ENCODE results near the gene ACTR2.
"Not testable (repeated sequence)": the region's sequence is repeated elsewhere in the genome, so short reads cannot be mapped to it uniquely, and the experiment has no call there.

The ACTR2 gene

DNA sequence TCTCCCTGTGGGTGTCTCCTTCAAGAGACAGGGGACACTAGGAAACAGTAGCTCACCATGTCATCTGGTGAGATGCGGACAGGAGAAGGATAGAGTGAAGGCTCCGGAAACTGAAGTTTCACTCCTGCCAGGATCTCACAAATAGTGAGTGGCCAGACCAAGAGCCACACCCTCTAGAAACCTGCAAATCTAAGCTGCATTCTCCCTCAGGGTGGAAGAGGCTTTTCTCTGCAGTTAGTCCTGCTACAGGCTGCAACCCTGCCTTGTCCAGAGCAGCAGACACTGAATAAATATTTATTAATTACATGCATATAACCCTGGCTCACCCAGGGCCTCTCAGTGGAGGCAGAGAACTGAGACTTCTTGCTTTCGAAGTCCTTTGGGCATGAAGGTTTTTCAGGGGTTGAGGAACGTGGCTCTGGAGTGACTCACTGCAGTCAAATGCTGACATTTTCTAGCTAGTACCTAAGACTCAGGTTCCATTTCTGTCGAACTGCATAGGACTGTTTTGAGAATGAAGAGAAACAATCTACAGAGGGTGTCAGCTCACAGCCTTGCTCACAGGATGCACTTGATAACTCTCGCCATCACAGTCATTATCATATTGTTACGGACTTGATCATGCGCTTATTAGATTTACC lies 87.3 kb downstream of the ACTR2 start:
- DNase-seq, result no peak

- DNase-seq, result peak; percentile 61
These were observed 88.4 kb downstream of the ACTR2 start for GRCh38 chr2:65316072-65316471.

GRCh38 chr2:65317351-65317750 lies 89.7 kb downstream of the ACTR2 start:
- not testable (repeated sequence) for DNase-seq

GRCh38 chr2:65317841-65318240 lies 90.2 kb downstream of the ACTR2 start:
- DNase-seq, result no peak

DNA sequence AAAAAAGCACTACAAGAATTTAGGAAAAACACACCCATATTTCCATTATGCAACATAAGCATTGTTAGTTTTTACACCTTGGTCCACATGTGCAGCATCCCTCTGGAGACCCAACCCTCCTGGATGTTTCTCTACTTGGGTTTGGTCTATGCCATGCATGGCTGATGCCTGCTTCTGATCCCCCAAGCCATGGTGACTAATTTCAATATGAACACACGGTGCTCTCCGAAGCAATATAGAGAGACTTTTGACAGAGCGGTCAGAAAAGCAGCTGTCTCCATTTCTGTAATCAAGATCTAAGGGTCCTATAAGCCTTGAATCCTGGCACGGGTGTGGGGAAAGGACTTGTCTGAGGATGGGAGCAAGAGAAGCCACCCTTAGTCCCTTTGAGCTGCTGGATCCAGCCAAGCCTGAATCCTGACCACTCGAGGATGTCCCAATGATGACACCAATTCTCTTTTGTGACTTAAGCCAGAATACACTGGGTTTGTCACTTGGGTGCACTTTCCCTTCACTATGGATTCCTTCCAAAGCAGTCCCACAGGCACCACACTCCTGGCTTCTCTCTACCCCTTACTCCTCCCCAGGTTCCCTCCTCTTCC lies 91.5 kb downstream of the ACTR2 start:
- DNase-seq, result no peak

DNA sequence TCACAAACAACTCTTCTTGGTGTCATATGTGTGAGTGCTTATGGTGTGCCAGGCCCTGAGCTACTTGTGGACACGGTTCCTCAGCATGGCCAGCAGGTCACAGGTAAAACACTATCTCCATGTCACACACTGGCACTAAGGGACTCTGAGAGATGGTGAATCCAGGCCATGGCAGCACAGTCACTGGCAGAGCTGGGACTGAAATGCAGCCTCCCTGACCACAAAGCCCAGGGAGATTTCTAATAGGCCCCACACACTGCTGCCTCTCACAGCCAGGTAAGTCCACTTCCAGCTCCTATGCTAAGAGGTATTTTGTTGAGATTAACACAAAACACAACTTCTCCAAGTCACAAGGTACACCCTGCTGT lies 92.0 kb downstream of the ACTR2 start:
- DNase-seq, result no peak

- peak; percentile 89 for DNase-seq
These were observed 92.6 kb downstream of the ACTR2 start for GRCh38 chr2:65320042-65320725.
